ENCODE measurements around the gene QRFP. TPM values are rescaled to one million over a fixed set of nuclear protein-coding genes. Genes with fewer than 3 reads are reported as not detected.

The QRFP gene
- total RNA-seq, 4 donors from 2014 or later = 0.18 TPM; not detected in 3

GRCh38 chr9:130844044-130844451, 52.6 kb downstream of the QRFP start:
- H3K4me1 ChIP-seq = peaks cover 8 to 98% (median 57%) of the 10 kb centered on the region in 3 donors
- no peaks in the 10 kb centered on the region for H3K36me3 ChIP-seq
- no peak for DNase-seq
- peak overlapping the region in 1 of 4 donors; percentile 3 for H3K4me3 ChIP-seq
- peak overlapping the region in 3 of 4 donors; percentile 74 to 90 (median 89) for H3K27ac ChIP-seq
- no peaks in the 10 kb centered on the region for H3K27me3 ChIP-seq
- H3K9me3 ChIP-seq = no peaks in the 10 kb centered on the region
- TF ChIP-seq, protein P1, sequence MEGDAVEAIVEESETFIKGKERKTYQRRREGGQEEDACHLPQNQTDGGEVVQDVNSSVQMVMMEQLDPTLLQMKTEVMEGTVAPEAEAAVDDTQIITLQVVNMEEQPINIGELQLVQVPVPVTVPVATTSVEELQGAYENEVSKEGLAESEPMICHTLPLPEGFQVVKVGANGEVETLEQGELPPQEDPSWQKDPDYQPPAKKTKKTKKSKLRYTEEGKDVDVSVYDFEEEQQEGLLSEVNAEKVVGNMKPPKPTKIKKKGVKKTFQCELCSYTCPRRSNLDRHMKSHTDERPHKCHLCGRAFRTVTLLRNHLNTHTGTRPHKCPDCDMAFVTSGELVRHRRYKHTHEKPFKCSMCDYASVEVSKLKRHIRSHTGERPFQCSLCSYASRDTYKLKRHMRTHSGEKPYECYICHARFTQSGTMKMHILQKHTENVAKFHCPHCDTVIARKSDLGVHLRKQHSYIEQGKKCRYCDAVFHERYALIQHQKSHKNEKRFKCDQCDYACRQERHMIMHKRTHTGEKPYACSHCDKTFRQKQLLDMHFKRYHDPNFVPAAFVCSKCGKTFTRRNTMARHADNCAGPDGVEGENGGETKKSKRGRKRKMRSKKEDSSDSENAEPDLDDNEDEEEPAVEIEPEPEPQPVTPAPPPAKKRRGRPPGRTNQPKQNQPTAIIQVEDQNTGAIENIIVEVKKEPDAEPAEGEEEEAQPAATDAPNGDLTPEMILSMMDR (IDR thresholded peaks at IDR 0.05) = no peak
- TF ChIP-seq POLR2A (IDR thresholded peaks at IDR 0.05) = peak in 1 of 4 donors; percentile 18
- 77 to 82% methylated on average over 2 to 4 of the region's 4 CpGs for WGBS, 2 donors
- intact Hi-C loops (cut with DNase I) = no loop called here

- H3K27me3 ChIP-seq = no peaks in the 10 kb centered on the region
- 70 to 73% methylated on average over 8 to 9 of the region's 9 CpGs for WGBS, 2 donors
- H3K4me3 ChIP-seq = peak overlapping the region in 1 of 4 donors; percentile 3
- H3K9me3 ChIP-seq = no peaks in the 10 kb centered on the region
- peaks cover 9 to 98% (median 58%) of the 10 kb centered on the region in 3 donors for H3K4me1 ChIP-seq
- TF ChIP-seq, protein P1 (IDR thresholded peaks at IDR 0.05) = no peak
- TF ChIP-seq POLR2A (IDR thresholded peaks at IDR 0.05) = no peak
- intact Hi-C loops (cut with DNase I) = no loop called here
- DNase-seq = no peak
- no peaks in the 10 kb centered on the region for H3K36me3 ChIP-seq
- peak overlapping the region in 3 of 4 donors; percentile 74 to 90 (median 89) for H3K27ac ChIP-seq
These were observed 53.3 kb downstream of the QRFP start for GRCh38 chr9:130843049-130843908.

Other genes with a start within 250 kb of the QRFP start
- gene PRDM12, start 232.2 kb downstream of the QRFP start, total RNA-seq = not detected
- 10 to 100 TPM; 11.8 to 32.8 (median 28.2) TPM for gene EXOSC2, start 203.0 kb downstream of the QRFP start, total RNA-seq
- gene ABL1, start 61.6 kb downstream of the QRFP start, total RNA-seq = 10 to 100 TPM; 22.1 to 51.7 (median 27.1) TPM
- not detected for gene FIBCD1, start 42.4 kb upstream of the QRFP start, total RNA-seq
- gene LAMC3, start 112.4 kb upstream of the QRFP start, total RNA-seq = 1 to 10 TPM in 3 of 4 donors, under 1 TPM in 1; 0.53 to 4.6 (median 2.7) TPM
- 10 to 100 TPM; 30.4 to 71.6 (median 38.3) TPM for gene AIF1L, start 199.7 kb upstream of the QRFP start, total RNA-seq
- 10 to 100 TPM; 17.4 to 45.4 (median 31.1) TPM for gene NUP214, start 228.8 kb upstream of the QRFP start, total RNA-seq